Immature natural killer cell (primary cell): Measurements from ENCODE around the gene CLDN2. TPM values are rescaled to one million over a fixed set of nuclear protein-coding genes. Genes with fewer than 3 reads are reported as not detected.
"Not testable (repeated sequence)": the region's sequence is repeated elsewhere in the genome, so short reads cannot be mapped to it uniquely, and the experiment has no call there.

Experiments
- DNase-seq, 3 donors: peaks; one replicate each; pipeline ENCODE4 v3.0.0; 2022; ENCODE audit warnings: mixed read lengths in 1 of 3
- H3K27ac Mint-ChIP-seq, 6 donors: one replicate each; pipeline ENCODE4 v1.8.0; 2020; ENCODE audit warnings: mixed read lengths in 6 of 6, mild to moderate bottlenecking in 5 of 6, inconsistent platforms in 4 of 6, moderate library complexity in 3 of 6
- H3K27me3 Mint-ChIP-seq, 3 donors: one replicate each; pipeline ENCODE4 v1.8.0; 2020 to 2021; ENCODE audit warnings: low read depth in 3 of 3, mild to moderate bottlenecking in 3 of 3, mixed read lengths in 3 of 3, moderate library complexity in 3 of 3, inconsistent platforms in 1 of 3
- H3K36me3 Mint-ChIP-seq, 3 donors: one replicate each; pipeline ENCODE4 v1.8.0; 2020; ENCODE audit warnings: mixed read lengths in 3 of 3, inconsistent platforms in 2 of 3, mild to moderate bottlenecking in 2 of 3
- H3K4me1 Mint-ChIP-seq, 2 donors: one replicate each; pipeline ENCODE4 v1.8.0; 2020; ENCODE audit warnings: inconsistent platforms in 2 of 2, mild to moderate bottlenecking in 2 of 2, mixed read lengths in 2 of 2, moderate library complexity in 1 of 2
- H3K4me3 Mint-ChIP-seq, 5 donors: one replicate each; pipeline ENCODE4 v1.8.0; 2020; ENCODE audit warnings: mild to moderate bottlenecking in 5 of 5, mixed read lengths in 5 of 5, inconsistent platforms in 3 of 5, moderate library complexity in 3 of 5
- H3K9me3 Mint-ChIP-seq, 6 donors: one replicate each; pipeline ENCODE4 v1.8.0; 2020; ENCODE audit warnings: mild to moderate bottlenecking in 6 of 6, mixed read lengths in 6 of 6, inconsistent platforms in 4 of 6, moderate library complexity in 3 of 6
- polyA plus RNA-seq, 3 donors: library from polyadenylated mRNA; unstranded; fragments of 300-500 nt; fragmentation: Illumina TruSeq; gene quantifications; one replicate each; pipeline ENCODE4 v1.2.3, GENCODE V29; 2021

Gene CLDN2
- polyA plus RNA-seq, 3 donors from 2014 or later: not detected

DNA sequence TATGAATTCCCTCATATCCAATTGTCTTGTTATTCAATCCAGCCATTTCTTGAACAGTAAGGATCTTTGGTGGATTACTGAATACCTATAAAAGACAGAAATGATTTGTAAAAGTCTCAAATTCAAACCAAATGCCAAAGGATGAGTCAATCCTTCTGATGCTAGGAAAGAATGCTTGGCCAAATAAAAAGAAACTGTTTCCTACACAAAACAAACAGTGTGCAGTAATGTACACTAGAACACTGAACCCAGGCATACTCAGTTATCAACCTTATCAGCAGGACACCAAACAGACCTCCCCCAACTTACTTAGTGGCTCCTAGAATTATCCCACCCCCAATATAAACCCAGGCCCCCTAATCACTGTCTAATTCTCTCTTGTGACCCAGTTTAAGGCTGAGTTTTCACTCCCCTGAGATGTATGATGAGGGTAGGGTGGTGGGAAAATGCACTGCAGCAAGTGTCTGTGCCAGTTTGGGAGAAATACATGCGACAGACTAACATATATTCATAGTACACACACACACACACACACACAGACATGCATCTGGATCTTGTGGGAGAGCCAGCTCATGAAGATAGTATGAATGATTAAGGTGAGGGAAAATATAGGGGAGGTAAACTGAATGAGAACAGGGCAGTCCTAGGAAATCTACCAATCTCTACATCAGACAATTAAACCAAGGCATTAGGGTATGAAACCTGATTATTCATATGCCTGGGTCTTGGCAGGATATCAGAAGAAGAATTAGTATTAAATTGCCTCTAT lies 35.0 kb downstream of the CLDN2 start:
- no peak overlapping the region for H3K4me3 Mint-ChIP-seq
- H3K9me3 Mint-ChIP-seq: no peaks in the 10 kb centered on the region
- no peak for DNase-seq

DNA sequence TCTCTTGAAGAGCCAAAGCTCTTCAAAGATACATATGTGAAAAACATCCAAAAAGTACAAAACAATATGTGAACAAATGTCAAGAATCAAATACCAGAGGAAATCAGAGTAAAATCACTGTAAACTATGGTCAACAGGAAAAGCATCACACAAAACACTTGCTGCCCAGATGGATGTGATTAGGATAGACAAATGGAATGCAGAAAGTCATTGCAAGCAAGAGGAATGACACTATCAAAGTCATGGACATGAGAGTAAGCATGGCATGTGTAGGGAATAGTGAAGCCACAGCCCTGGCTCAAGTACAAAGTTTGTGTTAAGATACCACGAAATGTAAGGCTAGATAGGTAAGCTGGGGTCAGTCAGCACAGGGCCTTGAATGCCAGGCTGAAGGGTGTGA lies 37.7 kb downstream of the CLDN2 start:
- Mint-ChIP-seq H3K4me1 (no peaks in the 10 kb centered on the region), H3K36me3 (peaks cover 6 to 11% (median 7%) of the 10 kb centered on the region in 3 donors), H3K9me3 (no peaks in the 10 kb centered on the region), H3K27me3 (peaks cover 0 to 2% (median 0%) of the 10 kb centered on the region in 3 donors), H3K27ac (no peak overlapping the region), H3K4me3 (no peak overlapping the region)
- DNase-seq: no peak

More for the DNA sequence above, 35.0 kb downstream of the CLDN2 start:
- Mint-ChIP-seq H3K27ac (no peak overlapping the region), H3K27me3 (peaks cover 0 to 2% (median 0%) of the 10 kb centered on the region in 3 donors), H3K36me3 (peaks cover 5 to 11% (median 6%) of the 10 kb centered on the region in 3 donors), H3K4me1 (no peaks in the 10 kb centered on the region)

DNA sequence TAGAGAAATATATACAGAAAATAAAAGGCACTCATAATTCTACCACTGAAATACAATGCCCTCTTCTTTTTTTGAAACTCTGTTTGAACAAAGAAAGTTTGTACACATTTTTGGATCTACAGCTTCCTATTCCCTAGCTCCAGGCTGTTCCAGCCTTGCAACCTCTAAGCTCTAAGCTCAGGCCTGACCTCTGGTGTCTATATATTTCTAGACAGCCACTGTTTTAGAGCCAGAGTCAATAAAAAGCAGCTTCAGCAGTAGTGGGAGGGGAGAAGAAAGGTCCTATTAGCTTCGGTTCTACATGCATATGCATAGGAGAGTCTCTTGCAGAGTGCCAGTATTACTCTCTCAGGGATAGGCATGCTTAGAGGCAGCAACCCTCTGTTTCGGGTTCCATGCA lies 39.7 kb downstream of the CLDN2 start:
- Mint-ChIP-seq H3K27me3 (peaks cover 0 to 4% (median 0%) of the 10 kb centered on the region in 3 donors), H3K9me3 (peaks cover 0 to 3% (median 0%) of the 10 kb centered on the region in 6 donors), H3K27ac (no peak overlapping the region), H3K36me3 (peaks cover 6 to 15% (median 7%) of the 10 kb centered on the region in 3 donors), H3K4me1 (no peaks in the 10 kb centered on the region), H3K4me3 (no peak overlapping the region)
- no peak for DNase-seq

DNA sequence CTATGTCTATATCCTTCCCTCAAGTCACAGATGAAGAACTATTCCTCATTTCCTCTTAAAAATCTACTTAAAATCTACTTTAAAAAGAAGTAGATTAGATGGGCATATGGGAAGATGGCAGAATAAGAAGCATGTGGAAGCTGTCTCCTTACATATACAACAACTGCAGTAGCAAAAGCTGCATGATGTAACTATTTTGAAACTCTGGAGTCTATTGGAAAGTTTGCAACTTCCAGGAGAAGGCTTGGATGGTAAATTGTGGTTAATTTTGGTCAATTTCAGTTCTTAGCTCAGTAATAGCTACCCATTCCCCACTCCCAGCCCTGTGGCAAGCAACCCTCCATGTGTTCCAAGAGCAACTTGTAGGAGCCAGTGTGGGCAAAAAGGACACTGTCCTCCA lies 42.9 kb downstream of the CLDN2 start:
- peaks cover 0 to 3% (median 0%) of the 10 kb centered on the region in 3 donors for H3K27me3 Mint-ChIP-seq
- H3K27ac Mint-ChIP-seq: no peak overlapping the region
- H3K4me3 Mint-ChIP-seq: no peak overlapping the region
- H3K36me3 Mint-ChIP-seq: peaks cover 6 to 10% (median 8%) of the 10 kb centered on the region in 3 donors
- H3K9me3 Mint-ChIP-seq: peaks cover 0 to 3% (median 0%) of the 10 kb centered on the region in 6 donors
- DNase-seq: no peak
- no peaks in the 10 kb centered on the region for H3K4me1 Mint-ChIP-seq

DNA sequence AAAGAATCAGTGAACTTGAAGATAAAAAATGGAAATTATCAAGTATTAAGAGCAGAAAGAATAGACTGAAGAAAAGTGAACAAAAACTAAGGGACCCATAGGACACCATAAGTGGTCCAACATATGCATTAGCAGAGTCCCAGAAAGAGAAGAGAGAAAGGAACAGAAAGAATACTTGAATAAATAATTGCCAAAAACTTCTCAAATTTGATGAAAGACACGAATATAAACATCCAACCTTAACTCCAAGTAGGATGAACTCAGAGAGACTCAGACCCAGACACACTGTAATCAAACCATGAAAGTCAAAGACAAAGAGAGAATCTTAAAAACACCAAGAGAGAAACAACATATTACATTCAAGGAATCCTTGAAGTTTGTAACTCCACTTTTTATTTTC lies 44.1 kb downstream of the CLDN2 start:
- Mint-ChIP-seq H3K27me3 (peaks cover 0 to 6% (median 0%) of the 10 kb centered on the region in 3 donors), H3K9me3 (peaks cover 0 to 3% (median 0%) of the 10 kb centered on the region in 6 donors), H3K4me3 (no peak overlapping the region), H3K27ac (no peak overlapping the region), H3K36me3 (peaks cover 6 to 16% (median 8%) of the 10 kb centered on the region in 3 donors), H3K4me1 (no peaks in the 10 kb centered on the region)
- no peak for DNase-seq

DNA sequence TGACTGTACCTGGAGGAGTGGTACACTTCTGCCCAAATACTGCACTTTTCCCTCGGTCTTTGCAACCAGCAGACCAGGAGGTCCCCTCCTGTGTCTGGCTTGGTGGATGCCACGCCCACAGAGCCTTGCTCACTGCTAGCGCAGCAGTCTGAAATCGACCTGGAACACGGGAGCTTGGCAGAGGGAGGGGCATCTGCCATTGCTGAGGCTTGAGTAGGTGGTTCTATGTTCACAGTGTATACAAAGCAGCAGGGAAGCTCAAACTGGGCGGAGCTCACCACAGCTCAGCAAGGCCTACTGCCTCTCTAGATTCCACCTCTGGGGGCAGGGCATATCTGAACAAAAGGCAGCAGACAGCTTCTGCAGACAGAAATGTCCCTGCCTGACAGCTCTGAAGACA lies 46.3 kb downstream of the CLDN2 start:
- H3K9me3 Mint-ChIP-seq, H3K27me3 Mint-ChIP-seq, H3K27ac Mint-ChIP-seq, DNase-seq, H3K4me3 Mint-ChIP-seq, H3K4me1 Mint-ChIP-seq: not testable (repeated sequence)
- peaks cover 3 to 17% (median 8%) of the 10 kb centered on the region in 3 donors for H3K36me3 Mint-ChIP-seq

DNA sequence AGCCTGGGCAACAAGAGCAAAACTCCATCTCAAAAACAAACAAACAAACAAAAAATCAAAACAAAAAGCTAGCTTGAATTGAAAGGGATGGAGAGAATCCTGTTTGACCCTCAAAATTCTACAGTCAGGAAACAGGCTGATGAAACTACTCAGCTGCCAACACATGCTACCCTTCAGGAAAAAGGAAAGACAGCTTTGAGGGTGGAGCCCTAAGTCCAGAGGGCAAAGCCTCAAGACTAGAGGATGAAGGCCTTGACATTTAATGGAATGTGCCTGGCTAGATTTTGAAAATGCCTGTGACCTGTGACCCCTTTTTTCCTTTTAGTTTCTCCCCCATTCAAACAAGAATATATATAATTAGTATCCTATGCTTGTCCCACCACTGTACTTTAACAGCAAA lies 52.7 kb downstream of the CLDN2 start:
- no peaks in the 10 kb centered on the region for H3K4me1 Mint-ChIP-seq
- no peak for DNase-seq
- peaks cover 0 to 3% (median 0%) of the 10 kb centered on the region in 6 donors for H3K9me3 Mint-ChIP-seq
- H3K4me3 Mint-ChIP-seq: no peak overlapping the region
- peaks cover 0 to 7% (median 0%) of the 10 kb centered on the region in 3 donors for H3K36me3 Mint-ChIP-seq
- H3K27ac Mint-ChIP-seq: no peak overlapping the region
- H3K27me3 Mint-ChIP-seq: peaks cover 0 to 4% (median 2%) of the 10 kb centered on the region in 3 donors

DNA sequence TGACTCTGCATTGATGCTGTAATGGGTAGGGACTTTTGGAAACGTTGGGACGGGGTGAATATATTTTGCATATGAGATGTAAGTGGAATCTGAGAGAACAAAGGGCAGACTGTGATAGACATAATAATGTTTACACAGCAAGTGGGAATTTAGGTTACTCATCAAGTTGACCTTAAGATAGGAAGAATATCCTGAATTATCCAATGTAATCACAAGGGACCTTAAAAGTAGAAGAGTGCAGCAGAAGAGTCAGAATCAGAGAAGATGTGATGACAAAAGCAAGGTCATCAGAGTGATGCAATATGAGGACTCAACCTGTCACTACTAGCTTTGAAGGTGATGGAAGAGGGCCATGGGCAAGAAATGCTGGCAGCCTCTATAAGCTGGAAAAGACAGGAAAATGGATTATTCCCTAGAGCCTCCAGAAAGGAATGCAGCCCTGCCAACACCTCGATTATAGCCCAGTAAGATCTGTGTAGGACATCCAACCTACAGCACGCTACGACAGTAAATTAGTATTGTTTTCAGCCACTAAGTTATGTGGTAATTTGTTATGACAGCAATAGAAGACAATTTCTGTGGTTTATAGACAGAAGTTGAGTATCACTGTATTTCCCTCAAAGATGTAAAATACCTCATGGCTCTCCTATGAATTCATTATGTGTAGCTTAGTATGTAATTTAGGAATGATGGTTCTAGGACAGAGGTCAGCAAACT lies 53.4 kb downstream of the CLDN2 start:
- Mint-ChIP-seq H3K4me3 (no peak overlapping the region), H3K27me3 (peaks cover 0 to 4% (median 2%) of the 10 kb centered on the region in 3 donors), H3K4me1 (no peaks in the 10 kb centered on the region), H3K27ac (no peak overlapping the region), H3K36me3 (peaks cover 0 to 7% (median 0%) of the 10 kb centered on the region in 3 donors), H3K9me3 (peaks cover 0 to 3% (median 0%) of the 10 kb centered on the region in 6 donors)
- no peak for DNase-seq

DNA sequence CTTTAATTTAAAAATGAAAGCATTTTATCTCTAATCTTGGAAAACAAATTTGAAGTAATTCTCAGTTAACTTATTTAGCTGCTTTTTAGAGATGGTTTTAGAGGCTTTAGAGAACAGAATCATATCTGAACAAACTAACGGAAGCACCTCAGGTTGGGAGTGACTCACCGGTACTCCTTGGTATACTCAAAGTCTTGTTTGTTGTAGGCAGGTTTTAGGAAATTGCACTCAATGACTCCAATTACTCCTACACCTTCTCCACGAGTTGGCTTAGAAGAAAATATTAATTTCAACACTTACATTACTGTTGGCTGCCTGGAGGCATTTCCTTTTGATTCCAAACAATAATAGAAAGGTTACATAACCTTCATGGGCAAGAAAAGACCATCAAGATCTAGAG lies 56.2 kb downstream of the CLDN2 start:
- Mint-ChIP-seq H3K4me1 (no peaks in the 10 kb centered on the region), H3K27me3 (no peaks in the 10 kb centered on the region), H3K4me3 (no peak overlapping the region), H3K9me3 (no peaks in the 10 kb centered on the region), H3K27ac (no peak overlapping the region), H3K36me3 (no peaks in the 10 kb centered on the region)
- DNase-seq: no peak

Other genes starting within 250 kb of the CLDN2 start
- not detected for gene RNF128, start 193.7 kb upstream of the CLDN2 start, polyA plus RNA-seq
- gene TBC1D8B, start 117.7 kb upstream of the CLDN2 start, polyA plus RNA-seq: under 1 TPM in 1 of 3 donors, not detected in 2; 0.07 TPM
- gene RIPPLY1, start 17.1 kb upstream of the CLDN2 start, polyA plus RNA-seq: not detected
- 1 to 10 TPM; 2.3 to 2.9 (median 2.5) TPM for gene MORC4, start 79.8 kb downstream of the CLDN2 start, polyA plus RNA-seq
- gene RBM41, start 198.4 kb downstream of the CLDN2 start, polyA plus RNA-seq: 10 to 100 TPM in 2 of 3 donors, 1 to 10 TPM in 1; 7.7 to 16.7 (median 12.0) TPM